Measurements from ENCODE around the gene AOPEP. TPM values are rescaled to one million over a fixed set of nuclear protein-coding genes. Genes with fewer than 3 reads are reported as not detected.
A peak's percentile ranks its signal among the peaks of the same experiment; 100 is the strongest.

AOPEP gene
- polyA plus RNA-seq, 1 of the 3 experiments (the other 2 are of a cell fraction), result 54.6 TPM

GRCh38 chr9:94894094-94894699 lies 167.7 kb downstream of the AOPEP start:
- H3K36me3 ChIP-seq (replicated peaks in 1 of 2; ENCODE audit: control insufficient read depth in 1 of 2, insufficient read depth in 2 of 2, low read length in 1 of 2), result peaks cover 0 to 13% of the 10 kb centered on the region in 2 experiments
- 6% methylated on average over 1 of the region's 1 CpG for WGBS (ENCODE audit: low lambda C conversion rate)
- DNase-seq, result no peak
- H3K9me2 ChIP-seq, result no peaks in the 10 kb centered on the region
- peaks cover 9% of the 10 kb centered on the region; the same call in 1 of the 2 replicates for H3K9me3 ChIP-seq
- no peak overlapping the region for H3K4me3 ChIP-seq (ENCODE audit: low read depth in 2 of 2, low read length in 1 of 2)
- H4K20me1 ChIP-seq (ENCODE audit: insufficient read depth), result no peaks in the 10 kb centered on the region
- H3K9ac ChIP-seq, result no peak overlapping the region
- ChIA-PET CTCF (no interaction called here), POLR2A (no interaction called here)
- peaks cover 5% of the 10 kb centered on the region for H3F3A ChIP-seq (replicated peaks; ENCODE audit: insufficient read depth)
- peak overlapping the region; percentile 5 to 56; a peak in 3 of 4 replicates for H3K27ac ChIP-seq (ENCODE audit: low read depth in 2 of 2, low read length in 1 of 2)
- peaks cover 6 to 10% of the 10 kb centered on the region in 2 experiments; a peak in 3 of 4 replicates for H3K4me1 ChIP-seq (ENCODE audit: control insufficient read depth in 1 of 2, insufficient read depth in 2 of 2, low read depth in 1 of 2, low read length in 1 of 2)
- no peak overlapping the region for H3K4me2 ChIP-seq
- H2AFZ ChIP-seq (ENCODE audit: low read depth), result no peak overlapping the region
- H3K79me2 ChIP-seq (ENCODE audit: insufficient read depth), result no peaks in the 10 kb centered on the region; the same call in 1 of the 2 replicates
- H3K27me3 ChIP-seq (ENCODE audit: insufficient read depth), result no peaks in the 10 kb centered on the region
- no peak for TF ChIP-seq RXRA (IDR thresholded peaks at IDR 0.05; ENCODE audit: borderline replicate concordance, low read depth)
- no peak for TF ChIP-seq IRF3 (IDR thresholded peaks at IDR 0.05; ENCODE audit: low read depth, low read length)
- TF ChIP-seq EP300 (IDR thresholded peaks at IDR 0.05; ENCODE audit: borderline replicate concordance in 1 of 2, low read depth in 1 of 2, low read length in 1 of 2), result peak in 1 of 2 experiments; percentile 44; a peak in 1 of 4 replicates
- no peak for TF ChIP-seq POLR2AphosphoS5 (IDR thresholded peaks at IDR 0.05; ENCODE audit: low read depth, low read length)
- TF ChIP-seq MAX (IDR thresholded peaks at IDR 0.05; ENCODE audit: low read depth), result no peak
- TF ChIP-seq FOXJ3 (CRISPR knock-in tag; IDR thresholded peaks at IDR 0.05), result no peak
- TF ChIP-seq USF1 (IDR thresholded peaks at IDR 0.05; ENCODE audit: borderline replicate concordance, low read depth), result no peak
- no peak for TF ChIP-seq RCOR1 (IDR thresholded peaks at IDR 0.05; ENCODE audit: low read length)
- TF ChIP-seq USF2 (IDR thresholded peaks at IDR 0.05; ENCODE audit: borderline replicate concordance, low read depth, low read length), result no peak
- no peak for TF ChIP-seq MXI1 (IDR thresholded peaks at IDR 0.05; ENCODE audit: low read depth, low read length)
- TF ChIP-seq RAD21 (IDR thresholded peaks at IDR 0.05; ENCODE audit: low read length), result no peak
- TF ChIP-seq FOXM1 (IDR thresholded peaks at IDR 0.05; ENCODE audit: low read depth), result no peak
- no peak for TF ChIP-seq SIN3A (IDR thresholded peaks at IDR 0.05; ENCODE audit: borderline replicate concordance, low read depth, low read length)
- peak; percentile 17; the same call in 1 of the 2 replicates for TF ChIP-seq JUND (IDR thresholded peaks at IDR 0.05)
- no peak for TF ChIP-seq YY1 (IDR thresholded peaks at IDR 0.05; ENCODE audit: low read depth)
- no peak for TF ChIP-seq ELF1 (IDR thresholded peaks at IDR 0.05)
- TF ChIP-seq FOSL2 (IDR thresholded peaks at IDR 0.05; ENCODE audit: borderline replicate concordance, low read depth), result peak; percentile 9; the same call in 1 of the 2 replicates
- TF ChIP-seq PBX3 (IDR thresholded peaks at IDR 0.05), result peak; percentile 40; the same call in 1 of the 2 replicates
- no peak; the same call in 1 of the 2 replicates for TF ChIP-seq TCF12 (IDR thresholded peaks at IDR 0.05)
- no peak for TF ChIP-seq TAF1 (IDR thresholded peaks at IDR 0.05; ENCODE audit: borderline replicate concordance, low read depth, low read length)
- no peak for TF ChIP-seq MEF2A (IDR thresholded peaks at IDR 0.05; ENCODE audit: borderline replicate concordance, low read depth)
- TF ChIP-seq RFX5 (IDR thresholded peaks at IDR 0.05; ENCODE audit: low read length), result no peak
- no peak for TF ChIP-seq SMC3 (IDR thresholded peaks at IDR 0.05; ENCODE audit: low read depth, low read length)
- no peak for TF ChIP-seq EZH2phosphoT487 (IDR thresholded peaks at IDR 0.05; ENCODE audit: borderline replicate concordance, low read depth)
- TF ChIP-seq CTCF (IDR thresholded peaks at IDR 0.05), result no peak
- no peak for TF ChIP-seq ZBTB33 (IDR thresholded peaks at IDR 0.05; ENCODE audit: borderline replicate concordance, low read depth)
- TF ChIP-seq GATA2 (CRISPR knock-in tag; IDR thresholded peaks at IDR 0.05), result peak; percentile 38; the same call in 1 of the 2 replicates
